K562 (cell line): ENCODE data around the gene DCUN1D2. TPM values are rescaled to one million over a fixed set of nuclear protein-coding genes. Genes with fewer than 3 reads are reported as not detected.
A peak's percentile ranks its signal among the peaks of the same experiment; 100 is the strongest.

Experiments
- E2F6 ChIP-seq, 2 experiments: IDR thresholded peaks; 2 replicates each; pipeline ENCODE4 v1.6.1; 2011; ENCODE audit warnings: borderline replicate concordance in 1 of 2, control low read depth in 1 of 2, low read depth in 1 of 2, low read length in 1 of 2, mild to moderate bottlenecking in 1 of 2, mixed read lengths in 1 of 2, moderate library complexity in 1 of 2; ENCODE audit not compliant: insufficient read depth in 1 of 2, insufficient read length in 1 of 2, poor library complexity in 1 of 2, severe bottlenecking in 1 of 2; ENCODE audit errors: extremely low read depth in 1 of 2
- FOXK2 ChIP-seq, 2 experiments: fragments of 450-650 bp; IDR thresholded peaks in 1 of 2; conservative IDR thresholded peaks in 1 of 2; 2 replicates each; pipeline ENCODE4 v1.6.1; 2016; ENCODE audit warnings: low read depth in 2 of 2, mild to moderate bottlenecking in 1 of 2
- HDAC1 ChIP-seq, 2 experiments: fragments of 450-650 bp; IDR thresholded peaks; 2 replicates each; pipeline ENCODE4 v1.6.1; 2016 to 2017; ENCODE audit warnings: inconsistent platforms in 1 of 2, mild to moderate bottlenecking in 1 of 2, moderate library complexity in 1 of 2
- KLF6 ChIP-seq: fragments of 250-450 bp; sonication (Bioruptor Pico); IDR thresholded peaks from 2 replicates; pipeline ENCODE4 v1.4.0; 2020; ENCODE audit warnings: mild to moderate bottlenecking, moderate library complexity, borderline replicate concordance
- MYC ChIP-seq, 2 experiments: fragments of 250-450 bp in 1 of 2; sonication (Bioruptor Pico) in 1 of 2; IDR thresholded peaks; 2 replicates each; pipeline versions ENCODE4 v1.5.1 to v1.6.1; 2012 to 2021; ENCODE audit warnings: low read depth in 2 of 2, borderline replicate concordance in 1 of 2, improper control_type of control experiment in 1 of 2, low read length in 1 of 2, mild to moderate bottlenecking in 1 of 2, moderate library complexity in 1 of 2
- NCOA6 ChIP-seq: fragments of 450-650 bp; IDR thresholded peaks from 2 replicates; pipeline ENCODE4 v1.6.1; 2017; ENCODE audit warnings: mild to moderate bottlenecking
- RBM15 ChIP-seq: fragments of 200-400 bp; formaldehyde crosslinking; IDR thresholded peaks from 2 replicates; pipeline ENCODE4 v1.6.1; 2018; ENCODE audit warnings: mild to moderate bottlenecking, low read length, moderate library complexity; ENCODE audit not compliant: insufficient read depth
- SNIP1 ChIP-seq: fragments of 450-650 bp; IDR thresholded peaks from 2 replicates; pipeline ENCODE4 v1.7.1; 2017; ENCODE audit warnings: low read depth, mild to moderate bottlenecking
- YY1 ChIP-seq, 3 experiments: IDR thresholded peaks; 2 replicates each; pipeline ENCODE4 v1.6.1; 2011; ENCODE audit warnings: low read length in 2 of 3, mild to moderate bottlenecking in 2 of 3, moderate library complexity in 2 of 3, borderline replicate concordance in 1 of 3, control low read depth in 1 of 3, low read depth in 1 of 3; ENCODE audit not compliant: insufficient read depth in 3 of 3, insufficient replicate concordance in 2 of 3, control insufficient read depth in 1 of 3, insufficient read length in 1 of 3; ENCODE audit errors: extremely low read depth in 1 of 3
- ZBED1 ChIP-seq: IDR thresholded peaks from 2 replicates; pipeline ENCODE4 v1.6.1; 2014
- ZBTB33 ChIP-seq: sonication (generic); formaldehyde crosslinking; IDR thresholded peaks from 2 replicates; pipeline ENCODE4 v1.8.1; 2023; ENCODE audit warnings: mild to moderate bottlenecking, missing genetic modification reagents
- ZKSCAN8 ChIP-seq: fragments of 200-800 bp; sonication (Bioruptor generic); IDR thresholded peaks from 2 replicates; pipeline ENCODE4 v1.6.1; 2016; ENCODE audit warnings: missing genetic modification characterization, missing compliant biosample characterization
- ZNF197 ChIP-seq: fragments of 200-800 bp; sonication (Bioruptor generic); IDR thresholded peaks from 2 replicates; pipeline ENCODE4 v1.6.1; 2016; ENCODE audit warnings: low read depth, missing genetic modification characterization, missing compliant biosample characterization
- ZNF316 ChIP-seq: fragments of 450-650 bp; IDR thresholded peaks from 2 replicates; pipeline ENCODE4 v1.6.1; 2016
- ZNF785 ChIP-seq: fragments of 250-450 bp; sonication (Bioruptor Pico); IDR thresholded peaks from 2 replicates; pipeline ENCODE4 v1.4.0; 2020; ENCODE audit warnings: mild to moderate bottlenecking
- polyA plus RNA-seq, 8 experiments: library from polyadenylated mRNA; depleted of rRNA in 4 of 8; stranded (reverse) in 5 of 8; unstranded in 3 of 8; fragments of >200 nt; fragmentation: Nextera tagmentation in 2 of 8; fragmentation: Illumina TruSeq in 1 of 8; extraction: Ambion mirVana in 2 of 8; extraction: Trizol in 1 of 8; gene quantifications; 2 replicates each; pipeline versions ENCODE4 v1.2.1 to v1.2.3, GENCODE V29; 2011 to 2014; ENCODE audit warnings: inconsistent platforms in 1 of 8, missing spikeins in 1 of 8
- total RNA-seq, 7 experiments: library from RNA; depleted of rRNA in 6 of 7; stranded (reverse); fragments of >200 nt in 6 of 7; fragmentation: Illumina TruSeq in 2 of 7; extraction: Trizol in 2 of 7; gene quantifications; 2 replicates each; pipeline versions ENCODE4 v1.2.1 to v1.2.3, GENCODE V29; 2011 to 2021; ENCODE audit warnings: low replicate concordance in 1 of 7
- TF ChIP-seq, protein P1 (sequence below): fragments of 250-450 bp; sonication (Bioruptor Pico); IDR thresholded peaks from 2 replicates; pipeline ENCODE4 v1.9.0; 2021; ENCODE audit warnings: mild to moderate bottlenecking, inconsistent platforms
- TF ChIP-seq, protein P2 (sequence below): fragments of 450-650 bp; IDR thresholded peaks from 2 replicates; pipeline ENCODE4 v1.6.1; 2017; ENCODE audit warnings: antibody characterized with exemption, mild to moderate bottlenecking

Gene DCUN1D2
- total and polyA plus RNA-seq, 9 of the 15 experiments (the other 6 are each of a cell fraction or from before 2014, with no cell fraction given): 2.1 to 16.8 (median 11.1) TPM

DNA sequence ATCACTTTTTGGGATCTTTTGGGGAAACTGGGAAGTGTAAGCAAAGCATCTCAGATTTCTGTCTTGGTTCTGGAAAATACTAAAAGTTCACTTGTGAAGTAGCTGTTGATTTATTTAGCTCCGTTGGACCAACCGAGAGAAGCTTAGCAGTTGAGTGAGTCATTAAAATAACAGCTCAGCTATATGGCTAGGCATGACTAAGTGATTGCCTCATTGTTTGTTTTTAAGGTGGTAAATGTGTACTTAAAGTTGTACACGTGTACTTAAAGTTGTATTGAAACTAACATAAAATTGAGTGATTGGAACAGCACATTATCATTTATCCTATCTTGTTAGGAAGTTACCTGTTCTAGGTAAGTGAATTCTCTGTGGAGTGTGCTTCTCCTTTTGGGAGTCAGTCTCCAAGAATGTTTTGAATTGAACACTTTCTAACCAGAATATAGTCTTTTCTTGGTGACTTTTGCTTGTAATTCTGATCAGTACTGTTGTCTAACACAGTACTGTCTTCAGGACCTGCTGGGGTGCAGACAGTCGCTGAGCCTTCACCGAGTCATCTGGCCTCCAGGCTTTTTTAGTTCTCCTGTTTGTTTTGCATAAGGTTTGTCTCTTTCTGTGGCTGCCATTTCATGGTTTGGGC lies 2.9 kb upstream of the DCUN1D2 start (continued):
- TF ChIP-seq, protein P1, sequence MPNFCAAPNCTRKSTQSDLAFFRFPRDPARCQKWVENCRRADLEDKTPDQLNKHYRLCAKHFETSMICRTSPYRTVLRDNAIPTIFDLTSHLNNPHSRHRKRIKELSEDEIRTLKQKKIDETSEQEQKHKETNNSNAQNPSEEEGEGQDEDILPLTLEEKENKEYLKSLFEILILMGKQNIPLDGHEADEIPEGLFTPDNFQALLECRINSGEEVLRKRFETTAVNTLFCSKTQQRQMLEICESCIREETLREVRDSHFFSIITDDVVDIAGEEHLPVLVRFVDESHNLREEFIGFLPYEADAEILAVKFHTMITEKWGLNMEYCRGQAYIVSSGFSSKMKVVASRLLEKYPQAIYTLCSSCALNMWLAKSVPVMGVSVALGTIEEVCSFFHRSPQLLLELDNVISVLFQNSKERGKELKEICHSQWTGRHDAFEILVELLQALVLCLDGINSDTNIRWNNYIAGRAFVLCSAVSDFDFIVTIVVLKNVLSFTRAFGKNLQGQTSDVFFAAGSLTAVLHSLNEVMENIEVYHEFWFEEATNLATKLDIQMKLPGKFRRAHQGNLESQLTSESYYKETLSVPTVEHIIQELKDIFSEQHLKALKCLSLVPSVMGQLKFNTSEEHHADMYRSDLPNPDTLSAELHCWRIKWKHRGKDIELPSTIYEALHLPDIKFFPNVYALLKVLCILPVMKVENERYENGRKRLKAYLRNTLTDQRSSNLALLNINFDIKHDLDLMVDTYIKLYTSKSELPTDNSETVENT (CRISPR knock-in tag): no peak
- TF ChIP-seq SNIP1 (no peak), HDAC1 (IDR thresholded peaks at IDR 0.05) (no peak), ZNF316 (peak; percentile 95), KLF6 (CRISPR knock-in tag) (no peak), ZNF197 (CRISPR knock-in tag) (no peak), E2F6 (IDR thresholded peaks at IDR 0.05; ENCODE audit: borderline replicate concordance in 1 of 2, extremely low read depth in 1 of 2, insufficient read depth in 1 of 2, insufficient read length in 1 of 2, low read depth in 1 of 2, low read length in 1 of 2, poor library complexity in 1 of 2, severe bottlenecking in 1 of 2) (no peak), ZBTB33 (CRISPR knock-in tag) (no peak), FOXK2 (conservative IDR thresholded peaks at IDR 0.05 in 1 of 2, IDR thresholded peaks at IDR 0.05 in 1 of 2; ENCODE audit: low read depth in 2 of 2) (peak; percentile 61 to 77), YY1 (IDR thresholded peaks at IDR 0.05; ENCODE audit: borderline replicate concordance in 1 of 3, control insufficient read depth in 1 of 3, extremely low read depth in 1 of 3, insufficient read depth in 3 of 3, insufficient read length in 1 of 3, insufficient replicate concordance in 2 of 3, low read depth in 1 of 3, low read length in 2 of 3) (no peak), ZBED1 (no peak), ZNF785 (CRISPR knock-in tag) (no peak), NCOA6 (no peak), ZKSCAN8 (CRISPR knock-in tag) (no peak), RBM15 (no peak), MYC (IDR thresholded peaks at IDR 0.05; ENCODE audit: low read depth, low read length) (peak; percentile 53), MYC (CRISPR knock-in tag; IDR thresholded peaks at IDR 0.05; ENCODE audit: borderline replicate concordance, low read depth) (no peak)
- TF ChIP-seq, protein P2, sequence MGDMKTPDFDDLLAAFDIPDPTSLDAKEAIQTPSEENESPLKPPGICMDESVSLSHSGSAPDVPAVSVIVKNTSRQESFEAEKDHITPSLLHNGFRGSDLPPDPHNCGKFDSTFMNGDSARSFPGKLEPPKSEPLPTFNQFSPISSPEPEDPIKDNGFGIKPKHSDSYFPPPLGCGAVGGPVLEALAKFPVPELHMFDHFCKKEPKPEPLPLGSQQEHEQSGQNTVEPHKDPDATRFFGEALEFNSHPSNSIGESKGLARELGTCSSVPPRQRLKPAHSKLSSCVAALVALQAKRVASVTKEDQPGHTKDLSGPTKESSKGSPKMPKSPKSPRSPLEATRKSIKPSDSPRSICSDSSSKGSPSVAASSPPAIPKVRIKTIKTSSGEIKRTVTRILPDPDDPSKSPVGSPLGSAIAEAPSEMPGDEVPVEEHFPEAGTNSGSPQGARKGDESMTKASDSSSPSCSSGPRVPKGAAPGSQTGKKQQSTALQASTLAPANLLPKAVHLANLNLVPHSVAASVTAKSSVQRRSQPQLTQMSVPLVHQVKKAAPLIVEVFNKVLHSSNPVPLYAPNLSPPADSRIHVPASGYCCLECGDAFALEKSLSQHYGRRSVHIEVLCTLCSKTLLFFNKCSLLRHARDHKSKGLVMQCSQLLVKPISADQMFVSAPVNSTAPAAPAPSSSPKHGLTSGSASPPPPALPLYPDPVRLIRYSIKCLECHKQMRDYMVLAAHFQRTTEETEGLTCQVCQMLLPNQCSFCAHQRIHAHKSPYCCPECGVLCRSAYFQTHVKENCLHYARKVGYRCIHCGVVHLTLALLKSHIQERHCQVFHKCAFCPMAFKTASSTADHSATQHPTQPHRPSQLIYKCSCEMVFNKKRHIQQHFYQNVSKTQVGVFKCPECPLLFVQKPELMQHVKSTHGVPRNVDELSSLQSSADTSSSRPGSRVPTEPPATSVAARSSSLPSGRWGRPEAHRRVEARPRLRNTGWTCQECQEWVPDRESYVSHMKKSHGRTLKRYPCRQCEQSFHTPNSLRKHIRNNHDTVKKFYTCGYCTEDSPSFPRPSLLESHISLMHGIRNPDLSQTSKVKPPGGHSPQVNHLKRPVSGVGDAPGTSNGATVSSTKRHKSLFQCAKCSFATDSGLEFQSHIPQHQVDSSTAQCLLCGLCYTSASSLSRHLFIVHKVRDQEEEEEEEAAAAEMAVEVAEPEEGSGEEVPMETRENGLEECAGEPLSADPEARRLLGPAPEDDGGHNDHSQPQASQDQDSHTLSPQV: peak; percentile 67
